CD4-positive, alpha-beta T cell treated with Interleukin-15 for 4 hours (primary cell): ENCODE data around the gene RASL12.
A peak's percentile ranks its signal among the peaks of the same experiment; 100 is the strongest.

Source experiments
- DNase-seq: peaks from one replicate; pipeline ENCODE4 v3.0.0-alpha.2; 2020; ENCODE audit warnings: low spot score

RASL12 gene

DNA sequence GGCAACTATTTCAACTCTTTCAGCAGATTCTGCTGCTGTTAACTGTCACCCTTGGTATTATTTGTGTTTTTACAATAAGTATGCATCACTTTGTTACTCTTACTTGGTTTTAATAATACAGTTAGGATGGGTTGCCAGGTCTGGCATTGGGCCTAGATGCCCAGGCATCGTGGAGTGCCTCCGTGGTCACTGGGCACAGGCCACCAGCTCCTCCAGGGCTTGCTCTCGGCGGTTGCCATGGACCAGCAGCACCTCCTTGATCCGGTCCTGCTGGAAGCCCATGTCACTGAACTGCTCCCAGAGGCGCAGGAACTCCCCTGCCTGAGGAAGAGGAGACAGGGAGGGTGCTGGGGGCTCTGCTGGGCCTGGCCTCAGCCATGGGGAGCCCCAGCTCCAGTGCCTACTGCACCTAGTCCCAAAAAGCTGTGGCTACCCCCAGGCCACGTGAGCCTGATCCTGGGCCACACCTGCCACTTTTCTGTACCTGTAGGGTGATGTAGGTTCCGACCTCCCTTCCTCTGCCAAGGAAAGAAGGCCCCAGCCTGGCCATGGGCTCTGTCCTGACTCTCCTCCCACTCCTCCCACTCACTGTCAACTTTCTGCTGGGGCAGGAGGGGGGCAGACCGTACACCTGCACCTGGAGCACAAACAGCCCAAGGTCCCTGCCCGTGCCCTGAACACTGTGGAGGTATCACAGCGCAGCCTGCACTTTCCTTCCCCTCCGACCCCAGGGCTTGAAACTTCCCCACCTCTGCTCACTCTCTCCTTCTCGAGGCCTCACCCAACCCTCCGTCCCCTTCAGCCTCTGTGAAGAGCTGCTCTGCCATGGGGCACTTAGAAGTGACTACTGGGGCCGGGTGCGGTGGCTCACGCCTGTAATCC is 25.4 kb upstream of the RASL12 start:
- DNase-seq, result no peak

DNA sequence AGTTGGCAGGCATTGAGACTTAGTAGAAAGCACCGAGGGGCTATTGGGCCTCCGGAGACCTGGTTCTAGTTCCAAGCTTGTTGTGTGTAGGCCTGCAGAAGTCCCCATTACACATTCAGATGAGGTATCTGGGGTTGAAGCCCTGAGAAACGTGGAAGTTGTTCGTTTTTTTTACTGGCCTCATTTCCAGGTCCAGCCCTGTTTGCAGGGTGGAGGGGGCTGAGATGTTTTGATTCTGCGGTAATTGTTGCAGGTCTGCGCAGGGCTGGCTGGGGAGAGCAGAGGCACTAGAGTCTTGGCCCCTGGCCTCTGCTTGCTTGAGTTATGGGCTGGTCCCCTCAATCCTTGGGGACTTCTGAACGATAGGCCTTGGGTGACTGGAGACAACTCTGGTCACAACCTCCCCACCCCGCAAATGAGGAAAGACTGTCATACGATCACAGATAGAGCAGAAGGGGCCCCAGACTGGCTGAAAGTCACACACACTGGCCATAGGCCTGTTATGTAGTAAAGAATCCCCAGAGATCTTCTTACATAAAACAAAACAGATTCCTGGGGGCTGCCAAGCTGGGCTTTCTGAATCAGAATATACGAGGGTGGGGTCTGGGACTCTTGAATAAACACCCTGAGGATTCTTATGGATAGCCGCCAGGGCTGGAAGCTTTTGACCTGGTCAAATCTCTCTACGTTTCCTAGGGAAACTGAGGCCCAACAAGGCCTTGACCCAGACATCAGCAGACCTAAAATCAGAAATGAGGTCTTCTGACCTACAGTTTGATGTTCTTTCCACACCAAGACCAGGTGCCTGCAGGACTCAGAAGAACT is 24.4 kb upstream of the RASL12 start:
- no peak for DNase-seq

DNA sequence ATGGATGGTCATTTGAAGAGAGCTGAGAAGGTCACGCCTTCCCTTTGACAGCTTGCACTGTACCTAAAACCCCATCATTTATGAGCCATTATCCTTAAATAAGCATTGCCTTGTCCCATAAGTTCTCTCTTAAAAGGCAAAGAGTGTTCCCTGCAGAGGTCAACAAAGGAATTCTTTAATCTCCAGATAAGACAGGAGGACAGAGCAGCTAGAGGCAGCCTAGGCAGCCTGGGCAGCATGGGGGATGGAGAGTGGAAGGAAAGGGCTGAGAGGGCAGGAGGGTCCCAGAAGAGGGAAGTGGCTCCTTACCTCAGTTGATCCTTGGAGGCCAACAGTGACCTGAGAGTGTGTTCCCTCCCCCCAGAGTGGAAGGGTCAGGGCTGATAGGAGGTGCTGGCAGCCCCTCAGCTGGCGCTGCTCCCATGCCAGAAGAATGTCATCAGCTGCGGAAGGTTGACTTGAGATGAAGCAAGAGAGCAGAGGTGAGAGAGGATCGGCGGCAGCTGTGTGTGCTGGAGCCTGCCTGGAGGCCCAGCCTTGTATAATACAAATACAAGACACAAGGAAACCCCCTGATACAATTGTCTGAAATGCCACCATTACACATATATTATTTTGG is 21.5 kb upstream of the RASL12 start:
- DNase-seq, result no peak

DNA sequence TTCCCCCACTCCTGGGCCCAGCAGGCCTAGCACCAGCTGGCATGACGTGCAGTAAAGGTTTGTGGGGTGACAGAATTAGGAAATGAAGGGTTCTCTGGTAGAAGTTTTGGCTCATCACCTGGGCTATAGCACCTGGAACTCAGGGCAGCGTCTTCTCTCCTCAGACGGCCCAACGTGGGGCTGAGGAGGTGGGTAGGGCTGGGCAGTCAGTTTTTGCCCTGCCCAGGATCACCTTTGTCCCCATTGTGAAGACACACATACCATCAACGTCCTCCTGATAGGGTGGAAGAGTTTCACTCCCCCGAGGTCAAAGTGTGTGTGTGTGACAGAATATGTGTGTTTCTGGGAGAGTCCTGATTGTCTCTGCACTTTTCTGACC is 20.8 kb upstream of the RASL12 start:
- no peak for DNase-seq

DNA sequence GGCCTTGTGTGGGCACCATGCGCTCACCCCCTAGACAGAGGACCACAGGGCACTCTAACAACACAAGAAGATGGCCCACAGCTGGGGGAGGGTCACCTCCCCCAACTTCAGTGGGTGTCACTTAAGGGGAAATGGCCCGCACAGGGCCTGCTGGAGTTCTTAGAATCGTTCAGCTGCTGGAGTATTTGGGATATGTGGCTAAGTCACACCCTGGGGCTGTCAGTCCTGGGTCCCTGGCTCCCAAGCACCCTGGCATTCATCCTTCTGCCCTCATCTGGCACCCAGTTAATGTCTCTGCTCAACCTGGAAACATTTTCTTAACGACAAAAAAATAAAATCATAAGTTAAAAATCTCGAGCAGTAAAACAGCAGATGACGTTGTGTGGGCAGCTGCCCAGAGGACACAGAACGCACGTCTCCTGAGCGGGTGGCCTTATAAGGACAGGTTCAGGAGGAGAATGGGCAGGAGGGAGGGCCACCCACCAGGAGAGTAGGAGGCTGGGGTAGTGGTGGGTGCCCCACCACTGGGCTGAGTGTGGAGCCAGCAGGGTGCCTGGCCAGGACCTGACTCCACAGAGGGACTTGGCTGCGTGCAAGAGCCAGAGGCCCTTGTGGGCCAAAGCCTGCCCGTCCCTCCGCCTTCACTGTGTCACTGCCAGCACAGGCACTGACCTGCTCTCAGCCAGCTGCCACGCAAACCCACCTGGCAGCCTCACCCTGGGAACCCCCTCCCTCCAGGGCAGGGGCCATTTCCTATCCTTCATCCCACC is 20.3 kb upstream of the RASL12 start:
- DNase-seq, result no peak

DNA sequence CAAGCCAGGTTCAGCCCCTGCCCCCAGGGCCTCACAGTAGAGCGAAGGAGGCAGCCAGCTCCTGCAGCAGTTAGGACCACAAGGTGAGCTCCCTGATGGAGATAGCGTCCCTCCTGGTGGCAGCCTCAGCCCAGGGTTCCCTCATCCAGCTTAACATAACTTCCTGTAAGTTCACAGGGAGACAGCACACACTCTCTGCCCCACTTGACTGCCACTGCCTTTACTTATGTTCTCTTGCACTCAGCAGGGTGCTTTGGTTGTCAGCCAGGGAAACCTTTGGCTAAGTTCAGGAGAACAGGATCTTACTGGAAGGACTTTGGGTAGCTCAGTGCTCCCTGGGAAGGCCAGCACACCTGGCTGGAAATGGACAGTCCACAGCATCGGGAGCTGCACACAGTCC is 19.6 kb upstream of the RASL12 start:
- DNase-seq, result no peak

DNA sequence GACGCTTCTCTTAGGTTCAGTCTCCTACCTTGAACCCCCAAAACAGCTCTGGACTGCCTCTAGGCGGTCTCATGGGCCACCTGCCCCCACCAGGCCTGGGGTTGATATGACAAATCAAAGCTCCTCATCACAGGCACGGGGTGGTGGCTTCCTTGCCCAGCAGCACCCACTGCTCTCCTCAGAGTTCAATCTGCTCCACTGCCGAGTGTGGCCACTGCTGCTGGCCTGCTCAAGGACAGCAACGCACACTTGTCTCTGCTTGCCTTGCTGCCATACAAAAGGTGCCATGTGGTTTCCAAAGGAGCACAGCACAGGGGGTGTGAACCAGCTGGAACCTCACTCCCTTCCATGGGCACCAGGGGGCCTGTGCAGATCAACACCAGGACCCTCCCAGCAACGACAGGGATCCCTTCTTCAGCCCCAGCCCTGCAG is 18.9 kb upstream of the RASL12 start:
- no peak for DNase-seq

DNA sequence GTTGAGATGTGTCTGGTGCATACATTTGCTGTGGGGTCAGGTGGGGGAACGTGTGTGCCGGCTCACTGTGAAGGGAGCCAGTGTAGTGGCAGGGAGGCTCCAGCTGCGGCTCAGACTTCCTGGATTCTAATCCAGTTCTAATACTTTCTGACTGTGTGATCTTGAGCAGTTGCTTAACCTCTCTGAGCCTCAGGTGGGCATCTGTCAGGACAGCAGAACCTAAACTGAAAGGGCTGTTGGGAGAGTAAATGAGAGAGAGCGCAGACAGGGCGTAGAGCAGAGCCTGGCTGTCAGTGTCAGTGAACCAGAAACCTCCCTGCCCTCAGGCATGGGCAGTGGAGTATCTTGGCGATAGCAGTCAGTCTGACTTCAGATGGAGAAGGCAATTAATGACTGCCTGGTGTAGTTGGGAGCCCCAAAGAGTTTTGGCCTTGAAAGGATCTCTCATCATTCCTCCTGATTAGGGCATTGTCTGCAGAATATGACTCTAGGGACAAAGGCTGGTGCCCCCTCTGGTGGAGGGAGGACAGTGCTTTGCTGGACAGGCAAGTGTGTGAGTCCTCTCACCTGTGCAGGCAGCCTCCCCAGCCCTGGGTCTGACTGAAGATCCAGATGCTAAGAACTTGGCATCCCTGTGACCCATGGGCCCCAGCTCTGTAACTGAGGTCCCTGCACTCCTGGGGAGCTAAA is 18.3 kb upstream of the RASL12 start:
- DNase-seq, result no peak

DNA sequence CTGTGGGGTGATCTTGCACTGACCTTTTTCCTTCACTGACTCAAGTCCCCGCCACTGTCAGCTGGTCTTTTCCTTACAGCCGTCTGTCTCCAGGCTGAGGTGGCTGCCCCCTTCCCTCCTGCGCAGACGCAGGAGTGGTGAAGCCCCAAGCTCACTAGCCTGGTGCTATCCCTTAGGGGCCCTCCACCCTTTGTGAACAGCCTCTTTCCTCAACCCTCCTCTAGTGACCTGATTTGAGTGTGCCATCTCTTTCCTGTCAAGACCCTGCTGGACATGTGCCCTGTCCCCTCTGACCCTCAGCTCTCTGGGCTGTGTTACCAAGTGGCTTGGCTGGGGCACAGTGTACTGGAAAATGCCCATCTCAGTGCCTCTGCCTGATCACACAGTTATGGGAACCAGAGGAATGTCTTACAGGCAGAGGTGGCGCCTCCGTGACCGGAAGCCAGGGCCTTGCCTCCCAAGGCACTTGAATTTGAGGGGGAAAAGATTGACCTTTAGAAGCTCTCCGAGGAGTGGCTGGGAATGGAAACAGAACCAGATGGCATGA is 17.5 kb upstream of the RASL12 start:
- no peak for DNase-seq

DNA sequence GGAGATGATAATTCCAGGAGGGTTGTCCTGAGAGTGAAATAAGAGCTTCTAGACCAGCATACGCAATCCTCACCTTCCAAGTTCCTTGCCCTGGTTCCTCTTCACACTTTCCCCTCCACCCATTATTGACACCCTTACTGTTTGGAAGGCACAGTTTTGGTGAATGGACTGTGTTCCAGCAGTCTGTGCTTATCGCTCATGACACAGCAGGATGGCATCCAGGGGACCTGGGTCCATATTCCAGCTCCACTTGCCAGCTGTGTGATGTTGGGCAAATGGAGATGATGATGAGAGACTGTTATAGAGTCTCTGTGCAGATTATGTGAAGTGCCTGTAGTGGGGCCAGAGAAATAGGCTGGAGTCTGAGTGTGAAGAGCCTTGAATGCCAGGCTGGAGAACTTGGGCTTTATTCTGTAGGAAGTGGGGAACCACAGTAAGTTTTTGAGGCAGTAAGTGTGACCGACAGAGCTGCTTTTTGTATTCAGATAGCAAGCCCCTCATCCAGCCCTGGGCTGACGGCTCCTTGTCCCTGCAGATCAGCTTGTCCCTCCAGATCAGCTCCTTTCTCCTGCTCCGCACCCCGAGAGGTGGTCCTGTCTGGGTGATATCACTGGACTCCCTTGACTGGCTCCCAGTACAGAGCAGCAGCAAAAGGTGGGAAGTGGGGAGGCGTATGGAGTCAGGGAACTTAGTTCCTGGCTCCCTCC is 16.9 kb upstream of the RASL12 start:
- no peak for DNase-seq

DNA sequence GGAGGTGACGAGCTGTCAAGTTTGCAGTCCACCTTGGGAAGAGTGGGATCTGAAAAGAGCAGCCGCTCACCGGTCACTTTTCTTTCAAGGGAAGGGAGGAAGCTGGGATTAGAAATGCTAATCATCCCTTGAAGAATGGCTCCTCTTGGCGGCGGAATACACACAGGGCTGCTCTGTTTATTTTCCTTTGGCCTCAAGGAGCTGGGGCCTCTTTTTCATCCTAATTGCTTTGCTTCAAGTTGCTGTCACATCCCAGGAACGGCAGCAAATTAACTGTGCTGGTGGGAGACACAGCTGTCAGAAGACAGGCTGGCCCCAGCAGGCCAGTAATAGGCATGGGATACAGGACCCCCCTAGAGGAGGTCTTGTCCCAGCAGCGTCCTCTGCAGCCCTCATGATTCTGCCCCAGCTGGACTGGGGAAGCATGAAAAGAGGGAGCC is 15.5 kb upstream of the RASL12 start:
- no peak for DNase-seq

DNA sequence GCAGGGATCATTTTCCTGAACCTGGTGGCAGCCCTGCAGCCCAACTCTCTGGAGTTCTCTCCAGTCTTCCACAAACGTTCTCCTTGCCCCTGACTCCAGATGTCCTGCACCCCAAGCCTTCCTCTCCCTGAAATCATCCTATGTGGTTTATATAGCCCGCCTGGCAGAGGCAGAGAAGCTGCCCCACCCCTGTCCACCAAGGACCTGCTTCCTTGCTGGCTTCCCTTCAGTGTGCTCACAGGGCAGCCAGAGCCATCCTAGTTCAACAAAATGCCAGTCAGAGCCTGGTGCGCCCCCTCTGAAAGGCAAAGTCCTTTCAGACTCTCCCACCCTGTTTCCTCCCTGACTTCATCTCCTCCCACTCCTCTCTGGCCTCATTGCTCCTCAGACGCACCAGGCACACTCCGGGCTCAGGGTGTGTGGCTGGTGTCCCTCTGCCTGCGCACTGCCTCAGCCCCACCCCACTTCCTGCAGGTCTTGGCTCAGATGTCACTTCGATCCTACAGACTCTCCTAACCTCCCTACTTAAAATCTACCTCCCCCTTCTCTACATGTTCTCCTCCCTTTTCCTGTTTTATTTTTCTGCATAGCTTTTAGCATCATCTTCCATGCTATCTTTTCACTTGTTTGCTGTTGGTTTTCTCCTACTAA is 14.6 kb upstream of the RASL12 start:
- DNase-seq, result no peak

DNA sequence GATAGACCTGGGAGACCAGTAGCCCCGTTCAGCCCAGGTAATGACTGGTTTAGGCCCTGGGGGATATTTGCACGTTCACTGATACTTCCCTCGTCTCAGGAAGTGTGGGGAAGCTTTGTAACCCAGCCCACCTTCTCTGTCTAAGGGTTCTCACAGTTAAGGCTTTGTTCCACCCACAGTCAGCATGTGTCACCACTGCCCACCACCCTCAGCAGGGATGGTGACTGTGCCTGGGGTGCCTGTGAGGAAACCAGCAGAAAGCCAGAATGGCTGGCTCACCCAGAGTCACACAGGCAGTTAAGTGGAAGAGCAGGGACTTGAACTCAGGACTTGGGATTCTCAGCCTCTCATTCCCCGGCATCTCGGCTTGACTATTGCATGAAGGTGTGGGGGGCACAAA is 14.0 kb upstream of the RASL12 start:
- no peak for DNase-seq

DNA sequence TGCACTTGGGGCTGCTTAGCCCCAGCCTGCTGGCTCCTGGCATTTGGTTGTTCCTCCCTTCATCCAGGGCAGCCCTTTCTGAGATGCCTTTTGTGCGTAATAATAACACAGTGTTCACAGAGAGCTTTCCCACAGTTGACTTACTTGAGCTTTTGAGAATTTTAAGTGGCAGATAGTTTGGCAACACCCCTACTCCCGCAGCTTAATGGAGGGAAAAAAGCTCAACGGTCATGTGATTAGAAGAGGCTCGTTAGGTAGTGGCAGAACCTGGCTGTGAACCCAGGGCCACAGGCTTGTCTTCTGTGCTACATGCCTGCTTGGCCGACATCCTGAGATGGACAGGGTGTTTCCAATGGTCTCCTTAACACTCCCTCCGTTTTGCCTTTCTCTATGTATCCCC is 13.5 kb upstream of the RASL12 start:
- DNase-seq, result no peak

DNA sequence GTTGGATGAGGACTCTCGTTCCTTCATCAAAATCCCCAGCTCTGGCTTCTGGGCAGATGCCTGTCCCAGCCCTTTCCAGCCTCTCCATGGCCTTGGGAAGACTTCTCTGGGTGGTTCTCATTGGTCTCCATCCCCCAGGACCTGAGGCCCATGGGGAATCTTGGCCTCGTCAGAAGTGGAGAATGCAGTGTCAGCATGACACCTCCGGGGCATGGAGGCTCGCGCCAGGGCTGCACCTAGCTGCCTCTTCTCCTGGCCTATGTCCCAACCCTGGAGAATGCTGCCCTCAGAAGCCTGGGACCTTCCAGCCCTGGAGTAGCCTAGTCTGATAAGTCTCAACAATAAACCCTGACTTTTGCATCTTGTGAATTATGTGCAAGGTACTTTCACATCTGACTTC is 11.8 kb upstream of the RASL12 start:
- DNase-seq, result no peak

DNA sequence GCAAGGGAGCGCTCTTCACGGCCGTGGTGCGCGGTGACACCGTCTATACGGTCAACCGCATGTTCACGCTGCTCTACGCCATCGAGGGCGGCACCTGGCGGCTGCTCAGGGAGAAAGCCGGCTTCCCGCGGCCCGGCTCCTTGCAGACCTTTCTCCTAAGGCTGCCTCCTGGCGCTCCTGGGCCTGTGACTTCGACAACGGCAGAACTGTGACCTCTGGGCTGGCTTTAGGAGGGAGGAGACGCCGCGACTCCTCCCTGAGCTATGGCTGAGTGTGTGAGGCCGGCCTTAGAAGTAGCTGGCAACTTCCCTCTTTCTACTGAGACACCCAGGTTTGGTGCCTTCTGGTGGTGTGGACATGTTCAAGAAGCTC is 10.2 kb upstream of the RASL12 start:
- peak; percentile 35 for DNase-seq

DNA sequence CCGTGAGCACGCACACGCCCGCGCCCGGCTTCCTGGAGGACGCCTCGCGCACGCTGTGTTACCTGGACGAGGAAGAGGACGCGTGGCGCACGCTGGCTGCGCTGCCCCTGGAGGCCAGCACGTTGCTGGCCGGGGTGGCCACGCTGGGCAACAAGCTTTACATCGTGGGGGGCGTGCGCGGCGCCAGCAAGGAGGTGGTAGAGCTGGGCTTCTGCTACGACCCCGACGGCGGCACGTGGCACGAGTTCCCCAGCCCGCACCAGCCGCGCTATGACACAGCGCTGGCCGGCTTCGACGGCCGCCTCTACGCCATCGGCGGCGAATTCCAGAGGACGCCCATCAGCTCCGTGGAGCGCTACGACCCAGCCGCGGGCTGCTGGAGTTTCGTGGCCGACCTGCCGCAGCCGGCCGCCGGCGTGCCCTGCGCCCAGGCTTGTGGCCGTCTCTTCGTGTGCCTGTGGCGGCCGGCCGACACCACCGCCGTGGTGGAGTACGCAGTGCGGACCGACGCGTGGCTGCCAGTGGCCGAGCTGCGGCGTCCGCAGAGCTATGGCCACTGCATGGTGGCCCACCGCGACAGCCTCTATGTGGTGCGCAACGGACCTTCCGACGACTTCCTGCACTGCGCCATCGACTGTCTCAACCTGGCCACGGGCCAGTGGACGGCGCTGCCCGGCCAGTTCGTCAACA is 9.6 kb upstream of the RASL12 start:
- no peak for DNase-seq

DNA sequence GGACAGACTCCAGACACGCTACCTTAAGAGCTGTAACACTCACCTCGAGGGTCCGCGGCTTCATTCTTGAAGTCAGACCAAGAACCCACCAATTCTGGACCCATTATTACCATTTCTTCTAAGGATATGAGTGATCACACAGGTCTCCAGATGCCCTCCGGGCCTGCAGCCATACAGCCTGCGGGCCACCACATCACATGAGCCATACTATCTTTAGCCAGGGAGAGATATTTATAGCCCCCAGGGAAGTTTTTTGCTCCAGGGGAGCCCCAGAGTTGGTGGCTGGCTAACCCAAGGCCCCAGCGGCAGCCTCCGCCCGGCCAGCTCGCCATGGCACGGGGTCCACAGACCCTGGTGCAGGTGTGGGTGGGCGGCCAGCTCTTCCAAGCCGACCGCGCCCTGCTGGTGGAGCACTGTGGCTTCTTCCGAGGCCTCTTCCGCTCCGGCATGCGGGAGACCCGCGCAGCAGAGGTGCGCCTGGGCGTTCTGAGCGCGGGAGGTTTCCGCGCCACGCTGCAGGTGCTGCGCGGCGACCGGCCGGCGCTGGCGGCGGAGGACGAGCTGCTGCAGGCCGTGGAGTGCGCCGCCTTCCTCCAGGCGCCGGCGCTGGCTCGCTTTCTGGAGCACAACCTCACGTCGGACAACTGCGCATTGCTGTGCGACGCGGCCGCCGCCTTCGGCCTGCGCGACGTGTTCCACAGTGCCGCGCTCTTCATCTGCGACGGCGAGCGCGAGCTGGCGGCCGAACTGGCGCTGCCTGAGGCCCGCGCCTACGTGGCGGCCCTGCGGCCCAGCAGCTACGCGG is 8.9 kb upstream of the RASL12 start, which contains the start of gene KBTBD13:
KBTBD13 (plus strand) TSS at position 261 of the 805 bp plus-strand sequence; CDS start at position 331, 70 bp downstream.
- DNase-seq, result no peak
